Keratinocyte (primary cell): ENCODE data around the gene GGA1. TPM values are rescaled to one million over a fixed set of nuclear protein-coding genes. Genes with fewer than 3 reads are reported as not detected.

ENCODE experiments used
- DNase-seq: peaks from one replicate; pipeline ENCODE4 v3.0.0-alpha.2; 2011; ENCODE audit warnings: low read depth, missing footprints, low spot score
- FAIRE-seq: peaks from 2 replicates; lab custom pipeline; 2011; peaks lifted over from hg19 to GRCh38; lab: Jason Lieb, UNC
- H2AFZ ChIP-seq: 2 replicates; pipeline ENCODE4 v1.6.0; 2012; ENCODE audit warnings: low read length, control low read depth, inconsistent platforms; ENCODE audit not compliant: control insufficient read depth
- H3K27ac ChIP-seq: 2 replicates; pipeline ENCODE4 v1.5.1; 2011; ENCODE audit warnings: low read length; ENCODE audit not compliant: control insufficient read depth, insufficient read depth
- H3K27me3 ChIP-seq: 3 replicates; pipeline ENCODE4 v1.6.0; 2011; ENCODE audit warnings: low read length; ENCODE audit not compliant: control insufficient read depth, insufficient read depth; ENCODE audit errors: extremely low read depth
- H3K36me3 ChIP-seq, 2 experiments: 2 replicates in 1 of 2; 3 replicates in 1 of 2; pipeline ENCODE4 v1.5.1; 2011; ENCODE audit warnings: low read length in 2 of 2, mild to moderate bottlenecking in 1 of 2; ENCODE audit not compliant: control insufficient read depth in 2 of 2, insufficient read depth in 2 of 2; ENCODE audit errors: extremely low read depth in 1 of 2
- H3K4me1 ChIP-seq: 3 replicates; pipeline ENCODE4 v1.5.1; 2011; ENCODE audit warnings: low read length; ENCODE audit not compliant: control insufficient read depth, insufficient read depth; ENCODE audit errors: extremely low read depth
- H3K4me2 ChIP-seq: 3 replicates; pipeline ENCODE4 v1.6.0; 2011; ENCODE audit warnings: low read depth, low read length; ENCODE audit not compliant: control insufficient read depth, insufficient read depth; ENCODE audit errors: extremely low read depth
- H3K4me3 ChIP-seq, 3 experiments: fragments of 200-600 bp in 1 of 3; sonication (generic) in 1 of 3; 2 replicates in 2 of 3; 3 replicates in 1 of 3; pipeline ENCODE4 v1.5.1; 2011 to 2016; ENCODE audit warnings: low read length in 3 of 3, mild to moderate bottlenecking in 3 of 3, control low read depth in 2 of 3, inconsistent platforms in 1 of 3, low read depth in 1 of 3, mixed read lengths in 1 of 3, mixed run types in 1 of 3, moderate library complexity in 1 of 3; ENCODE audit not compliant: control insufficient read depth in 2 of 3, insufficient read depth in 2 of 3; ENCODE audit errors: extremely low read depth in 1 of 3
- H3K79me2 ChIP-seq: 2 replicates; pipeline ENCODE4 v1.6.0; 2012; ENCODE audit warnings: low read length; ENCODE audit not compliant: control insufficient read depth, insufficient read depth
- H3K9ac ChIP-seq: 3 replicates; pipeline ENCODE4 v1.6.0; 2011; ENCODE audit warnings: low read length; ENCODE audit not compliant: control insufficient read depth, insufficient read depth; ENCODE audit errors: extremely low read depth
- H3K9me1 ChIP-seq: 3 replicates; pipeline ENCODE4 v1.6.0; 2011; ENCODE audit warnings: low read length; ENCODE audit not compliant: control insufficient read depth, insufficient read depth; ENCODE audit errors: extremely low read depth
- H3K9me3 ChIP-seq: 2 replicates; pipeline ENCODE4 v1.5.1; 2012; ENCODE audit warnings: low read depth, low read length; ENCODE audit not compliant: control insufficient read depth
- H4K20me1 ChIP-seq: 3 replicates; pipeline ENCODE4 v1.6.0; 2011; ENCODE audit warnings: low read length; ENCODE audit not compliant: control insufficient read depth, insufficient read depth; ENCODE audit errors: extremely low read depth
- CTCF ChIP-seq, 3 experiments: IDR thresholded peaks in 1 of 3; conservative IDR thresholded peaks in 1 of 3; optimal IDR thresholded peaks in 1 of 3; 2 replicates in 2 of 3; 3 replicates in 1 of 3; pipeline versions ENCODE3 to v1.5.1; 2011; ENCODE audit warnings: low read length in 3 of 3, mild to moderate bottlenecking in 3 of 3, moderate library complexity in 2 of 3, control low read depth in 1 of 3, inconsistent platforms in 1 of 3; ENCODE audit not compliant: insufficient read depth in 2 of 3; ENCODE audit errors: extremely low read depth in 1 of 3
- EZH2 ChIP-seq: IDR thresholded peaks from one replicate; pipeline ENCODE4 v1.6.1; 2012; ENCODE audit warnings: inconsistent platforms, mild to moderate bottlenecking, low read length, moderate library complexity
- dilution Hi-C: fragments of 300-500 bp; cut with MboI; formaldehyde crosslinking; loops from one replicate; pipeline ENCODE4 v1.7.0; 2020; ENCODE audit warnings: low sequenced_read_pairs; ENCODE audit not compliant: extremely low pct_ligation_motif_present
- polyA plus RNA-seq, 5 experiments: library from polyadenylated mRNA; depleted of rRNA in 3 of 5; stranded (reverse) in 3 of 5; stranded (forward) in 1 of 5; unstranded in 1 of 5; fragments of >200 nt; gene quantifications; 1 replicate in 1 of 5; 2 replicates in 3 of 5; 3 replicates in 1 of 5; pipeline versions ENCODE4 v1.2.1 to v1.2.3, GENCODE V29; 2011 to 2012; ENCODE audit warnings: missing spikeins in 2 of 5, low read depth in 1 of 5, low replicate concordance in 1 of 5

The GGA1 gene
- polyA plus RNA-seq, 1 donor (not counting 4 experiments of a cell fraction or from before 2014, with no cell fraction given), result 29.2 TPM

DNA sequence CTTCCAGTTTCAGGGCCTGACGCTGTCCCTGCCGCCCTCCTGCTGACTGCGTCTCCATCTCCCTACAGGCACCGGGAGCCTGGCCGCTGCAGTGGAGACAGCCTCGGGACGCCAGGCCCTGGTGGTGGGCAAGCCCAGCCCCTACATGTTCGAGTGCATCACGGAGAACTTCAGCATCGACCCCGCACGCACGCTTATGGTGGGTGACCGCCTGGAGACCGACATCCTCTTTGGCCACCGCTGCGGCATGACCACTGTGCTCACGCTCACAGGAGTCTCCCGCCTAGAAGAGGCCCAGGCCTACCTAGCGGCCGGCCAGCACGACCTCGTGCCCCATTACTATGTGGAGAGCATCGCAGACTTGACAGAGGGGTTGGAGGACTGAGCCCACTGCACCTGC is 56.9 kb downstream of the GGA1 start:
- Histone ChIP-seq H4K20me1 (no peaks in the 10 kb centered on the region), H3K9me1 (no peaks in the 10 kb centered on the region), H3K27ac (no peak overlapping the region), H3K4me2 (no peak overlapping the region), H3K4me3 (no peak overlapping the region), H3K9me3 (no peaks in the 10 kb centered on the region), H3K4me1 (peaks cover under 1% of the 10 kb centered on the region), H3K79me2 (peaks cover 10% of the 10 kb centered on the region), H3K27me3 (no peaks in the 10 kb centered on the region), H3K9ac (no peak overlapping the region), H3K36me3 (peaks cover 4 to 8% of the 10 kb centered on the region in 2 experiments), H2AFZ (no peak overlapping the region)
- dilution Hi-C loops, result no loop called here
- DNase-seq (no peak), FAIRE-seq (no peak)
- TF ChIP-seq CTCF (optimal IDR thresholded peaks at IDR 0.05 in 1 of 3, IDR thresholded peaks at IDR 0.05 in 1 of 3, conservative IDR thresholded peaks at IDR 0.05 in 1 of 3; ENCODE audit: extremely low read depth in 1 of 3, insufficient read depth in 2 of 3, low read length in 3 of 3) (no peak), EZH2 (no peak)

DNA sequence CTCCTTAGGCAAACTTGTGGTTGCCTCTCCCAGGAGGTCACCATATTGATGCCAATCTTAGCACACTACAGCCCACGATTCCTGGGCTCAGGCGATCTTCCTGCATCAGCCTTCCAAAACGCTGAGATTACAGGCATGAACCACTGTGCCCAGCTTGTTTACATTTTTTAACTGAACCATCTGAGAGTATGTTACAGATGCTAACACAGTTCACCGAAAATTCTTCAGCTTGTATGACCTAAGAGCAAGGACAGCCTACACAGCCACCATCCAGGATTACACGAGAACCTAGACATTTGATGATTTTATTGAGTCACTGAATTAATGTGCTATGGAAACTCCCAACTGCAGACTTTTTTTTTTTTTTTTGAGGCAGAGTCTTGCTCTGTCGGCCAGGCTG is 61.0 kb downstream of the GGA1 start:
- H3K27ac ChIP-seq, result no peak overlapping the region
- no peak for FAIRE-seq
- no peak overlapping the region for H3K9ac ChIP-seq
- no peak overlapping the region for H3K4me3 ChIP-seq
- H3K9me3 ChIP-seq, result no peaks in the 10 kb centered on the region
- TF ChIP-seq CTCF (optimal IDR thresholded peaks at IDR 0.05 in 1 of 3, IDR thresholded peaks at IDR 0.05 in 1 of 3, conservative IDR thresholded peaks at IDR 0.05 in 1 of 3; ENCODE audit: extremely low read depth in 1 of 3, insufficient read depth in 2 of 3, low read length in 3 of 3), result no peak
- TF ChIP-seq EZH2, result no peak
- H3K4me2 ChIP-seq, result no peak overlapping the region
- no peaks in the 10 kb centered on the region for H3K79me2 ChIP-seq
- no peak overlapping the region for H2AFZ ChIP-seq
- dilution Hi-C loops, result no loop called here
- H3K4me1 ChIP-seq, result no peaks in the 10 kb centered on the region
- H3K27me3 ChIP-seq, result no peaks in the 10 kb centered on the region
- H3K36me3 ChIP-seq, result peaks cover 4 to 8% of the 10 kb centered on the region in 2 experiments
- DNase-seq, result no peak
- no peaks in the 10 kb centered on the region for H4K20me1 ChIP-seq
- no peaks in the 10 kb centered on the region for H3K9me1 ChIP-seq
